KG1 (cell line): ENCODE results near the gene HRH1.
"Not testable (repeated sequence)": the region's sequence is repeated elsewhere in the genome, so short reads cannot be mapped to it uniquely, and the experiment has no call there.

Source experiments
- DNase-seq: peaks from one replicate; lab custom pipeline; 2025; lab: John Stamatoyannopoulos, UW

HRH1 gene

GRCh38 chr3:11154036-11154952, at the start of gene HRH1:
HRH1 (plus strand) TSS chr3:11154493; CDS start chr3:11259038, 104,545 bp downstream.
- DNase-seq = no peak

GRCh38 chr3:11113316-11113715, 41.0 kb upstream of the HRH1 start:
- DNase-seq = not testable (repeated sequence)

- DNase-seq = no peak
These were observed 38.7 kb upstream of the HRH1 start for GRCh38 chr3:11115548-11115947.

GRCh38 chr3:11116336-11117059, 37.8 kb upstream of the HRH1 start:
- DNase-seq = no peak

- no peak for DNase-seq
These were observed 36.7 kb upstream of the HRH1 start for GRCh38 chr3:11117591-11117990.

- DNase-seq = no peak
These were observed 36.1 kb upstream of the HRH1 start for GRCh38 chr3:11118181-11118682.

- DNase-seq = no peak
These were observed 34.0 kb upstream of the HRH1 start for GRCh38 chr3:11120091-11120805.

GRCh38 chr3:11126653-11127052, 27.6 kb upstream of the HRH1 start:
- no peak for DNase-seq

- DNase-seq = no peak
These were observed 25.3 kb upstream of the HRH1 start for GRCh38 chr3:11128682-11129632.

GRCh38 chr3:11130385-11130784, 23.9 kb upstream of the HRH1 start:
- DNase-seq = no peak

GRCh38 chr3:11131371-11131770, 22.9 kb upstream of the HRH1 start:
- DNase-seq = no peak

GRCh38 chr3:11131886-11132285, 22.4 kb upstream of the HRH1 start:
- DNase-seq = not testable (repeated sequence)

- DNase-seq = no peak
These were observed 21.4 kb upstream of the HRH1 start for GRCh38 chr3:11132861-11133260.

GRCh38 chr3:11134794-11135193, 19.5 kb upstream of the HRH1 start:
- no peak for DNase-seq

- DNase-seq = no peak
These were observed 18.2 kb upstream of the HRH1 start for GRCh38 chr3:11136116-11136515.

- no peak for DNase-seq
These were observed 17.3 kb upstream of the HRH1 start for GRCh38 chr3:11136830-11137626.

- DNase-seq = no peak
These were observed 16.7 kb upstream of the HRH1 start for GRCh38 chr3:11137627-11137959.

- DNase-seq = no peak
These were observed 15.9 kb upstream of the HRH1 start for GRCh38 chr3:11138371-11138770.

- peak; percentile 82 for DNase-seq
These were observed 14.1 kb upstream of the HRH1 start for GRCh38 chr3:11140030-11140712.

- no peak for DNase-seq
These were observed 13.6 kb upstream of the HRH1 start for GRCh38 chr3:11140713-11141104.
